SW480 (cell line): Measurements from ENCODE around the gene IQSEC1.

Source experiments
- DNase-seq: peaks from one replicate; pipeline ENCODE4 v3.0.0-alpha.2; 2016; ENCODE audit warnings: low spot score

IQSEC1 gene

DNA sequence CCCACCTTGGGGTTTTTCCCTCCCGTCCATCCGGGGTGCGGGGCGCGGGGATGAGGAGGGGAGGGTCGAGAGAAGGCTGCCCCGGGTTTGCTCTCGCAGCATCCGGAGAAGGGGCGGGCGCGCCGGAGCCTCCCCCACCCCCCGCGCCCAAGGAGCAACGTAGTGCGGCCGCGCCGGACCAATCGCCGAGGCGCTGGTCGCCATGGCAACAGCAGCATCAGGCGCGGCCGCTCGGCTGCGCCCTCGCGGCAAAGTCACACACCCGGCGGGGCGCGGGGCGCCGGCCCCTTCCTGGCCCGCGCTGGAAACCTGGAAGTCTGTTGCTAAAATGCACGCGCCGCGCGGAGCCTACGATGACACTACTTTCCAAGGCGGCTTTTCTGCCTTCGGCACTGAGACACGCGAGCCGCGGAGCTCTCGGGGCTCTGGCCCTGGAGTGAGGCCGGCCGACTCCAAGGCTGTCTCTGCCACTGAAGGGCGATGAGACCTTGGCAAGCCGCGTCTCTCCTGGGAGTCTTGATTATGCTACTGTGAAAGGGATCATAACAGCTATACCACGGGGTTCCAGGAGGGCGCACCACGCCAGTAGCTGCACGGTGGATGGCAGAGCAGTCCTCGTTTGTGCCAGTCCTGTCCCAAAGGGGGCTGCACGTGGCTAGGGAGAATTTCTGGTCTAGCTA is at the start of gene IQSEC1:
IQSEC1 (minus strand) TSS at position 104 of the 680 bp plus-strand sequence. CDS start 415 bp downstream, outside the sequence.
- no peak for DNase-seq

DNA sequence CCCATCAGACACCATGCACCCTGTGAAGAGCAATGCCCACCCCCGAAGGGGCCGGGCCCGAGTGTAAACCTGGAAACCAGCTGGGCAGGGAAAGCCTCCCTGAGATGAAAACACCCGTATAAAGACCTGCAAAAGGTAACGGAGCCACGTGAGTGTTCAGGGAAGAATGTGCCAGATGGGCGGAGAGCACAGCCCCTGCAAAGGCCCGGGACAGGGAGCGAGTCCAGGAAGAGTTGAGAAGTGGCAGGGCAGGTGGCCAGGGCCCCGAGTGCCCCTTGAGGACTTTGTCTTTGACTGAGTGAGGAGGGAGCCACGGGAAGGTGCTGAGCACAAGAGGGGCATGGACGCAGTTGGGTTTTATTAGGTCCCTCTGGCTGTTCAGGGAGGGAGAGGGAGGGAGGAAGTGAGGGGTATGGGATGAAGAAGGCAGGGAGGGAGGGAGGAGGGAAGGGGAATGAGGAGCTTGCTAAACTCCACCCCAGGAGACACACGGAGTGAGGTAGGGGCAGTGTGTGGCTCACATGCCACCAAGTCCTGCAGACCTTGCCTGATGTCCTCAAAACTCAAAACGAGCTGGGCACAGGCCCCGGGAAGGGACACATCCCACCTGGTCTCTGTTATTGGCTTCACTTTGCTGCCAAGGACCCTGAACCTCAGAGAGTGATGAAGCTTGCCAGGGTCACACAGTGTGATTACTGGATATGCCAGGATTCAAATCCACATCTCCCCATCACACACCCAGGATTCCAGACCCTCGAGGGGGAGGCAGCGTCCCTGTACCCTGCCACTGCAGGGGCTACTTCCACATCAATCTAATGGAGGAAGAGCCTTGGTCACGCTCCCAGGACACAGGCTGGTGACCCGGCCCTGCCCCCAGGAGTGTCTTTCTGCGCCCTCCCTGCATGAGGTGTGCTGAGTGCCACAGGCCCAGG is 49.1 kb upstream of the IQSEC1 start:
- no peak for DNase-seq

DNA sequence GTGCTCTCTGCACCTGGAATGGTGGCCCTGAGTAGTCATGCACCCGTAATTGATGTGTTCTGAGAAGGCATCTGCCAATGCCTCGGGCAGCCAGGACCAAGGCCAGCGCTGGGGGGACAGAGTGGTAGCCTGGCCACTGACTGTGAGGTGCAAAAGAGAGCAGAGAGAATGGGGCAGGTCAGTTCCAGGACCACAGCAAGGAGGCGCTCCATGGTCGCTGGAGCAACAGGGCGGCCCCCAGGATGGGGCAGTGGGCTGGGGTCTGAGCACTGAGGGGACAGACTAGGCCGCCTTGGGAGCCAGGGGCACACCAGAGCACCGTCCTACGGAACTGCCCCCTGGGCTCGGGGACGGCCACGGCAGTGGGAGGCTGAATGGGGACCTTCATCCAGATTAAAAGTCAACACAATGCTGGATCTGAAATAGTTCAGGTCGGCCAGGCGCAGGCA is 48.3 kb upstream of the IQSEC1 start:
- DNase-seq: no peak

DNA sequence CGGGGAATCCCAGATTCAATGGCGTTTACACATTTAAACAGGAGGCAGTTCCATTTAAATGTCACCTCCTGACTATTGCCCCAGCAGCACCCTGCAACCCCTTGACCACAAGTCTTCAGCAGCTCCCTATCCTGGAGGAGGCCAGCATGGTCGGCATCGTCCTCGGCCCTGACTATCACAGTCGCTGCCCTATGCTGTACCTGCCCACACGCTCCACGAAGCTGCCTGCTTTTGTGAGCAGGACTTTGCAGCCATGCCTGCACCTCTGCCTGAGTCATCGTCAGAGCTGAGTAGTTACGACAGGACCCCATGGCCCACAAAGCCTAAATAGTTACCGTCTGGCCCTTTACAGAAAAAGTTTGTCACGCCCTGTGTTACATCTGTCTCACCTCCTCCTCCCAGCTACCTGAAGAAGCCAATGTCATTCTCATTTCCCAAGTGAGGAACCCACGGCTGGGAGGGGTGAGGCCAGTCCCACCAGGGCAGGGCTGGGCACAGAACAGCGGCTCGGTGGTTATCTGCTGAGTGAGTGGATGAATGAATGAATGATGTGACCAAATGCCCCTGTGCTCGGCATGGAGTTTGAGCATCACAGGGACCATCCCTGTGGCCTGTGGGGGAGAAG is 47.8 kb upstream of the IQSEC1 start:
- no peak for DNase-seq

DNA sequence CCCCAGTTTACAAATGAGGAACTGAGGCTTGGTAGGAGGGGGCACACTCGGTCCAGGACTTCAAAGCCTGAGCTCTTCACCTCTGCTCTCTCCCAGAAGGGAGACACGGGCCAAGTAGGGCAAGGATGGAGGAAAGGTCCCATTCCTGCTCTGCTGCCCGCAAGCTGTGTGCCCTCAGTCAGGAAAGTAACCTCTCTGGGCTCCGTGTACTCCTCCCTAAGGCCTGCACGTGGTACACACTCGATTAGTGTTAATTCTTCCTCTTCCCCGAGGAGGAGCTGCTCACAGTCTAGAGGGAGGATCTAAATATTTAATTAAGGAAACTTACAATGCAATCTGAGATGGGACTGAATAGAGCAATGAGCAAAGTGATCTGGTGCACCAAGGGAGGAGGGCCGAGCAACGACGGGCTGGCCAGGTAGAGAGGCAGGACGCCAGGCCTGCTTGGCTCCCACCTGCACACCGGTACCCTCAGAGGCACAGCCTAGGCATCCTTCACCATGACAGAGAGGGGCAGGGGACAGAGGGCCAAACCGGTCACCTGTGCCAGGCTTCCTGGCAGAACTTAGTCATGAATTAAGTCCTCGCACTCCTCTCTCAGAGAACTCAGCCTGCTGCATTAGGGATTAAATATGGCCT is 47.2 kb upstream of the IQSEC1 start:
- DNase-seq: no peak

DNA sequence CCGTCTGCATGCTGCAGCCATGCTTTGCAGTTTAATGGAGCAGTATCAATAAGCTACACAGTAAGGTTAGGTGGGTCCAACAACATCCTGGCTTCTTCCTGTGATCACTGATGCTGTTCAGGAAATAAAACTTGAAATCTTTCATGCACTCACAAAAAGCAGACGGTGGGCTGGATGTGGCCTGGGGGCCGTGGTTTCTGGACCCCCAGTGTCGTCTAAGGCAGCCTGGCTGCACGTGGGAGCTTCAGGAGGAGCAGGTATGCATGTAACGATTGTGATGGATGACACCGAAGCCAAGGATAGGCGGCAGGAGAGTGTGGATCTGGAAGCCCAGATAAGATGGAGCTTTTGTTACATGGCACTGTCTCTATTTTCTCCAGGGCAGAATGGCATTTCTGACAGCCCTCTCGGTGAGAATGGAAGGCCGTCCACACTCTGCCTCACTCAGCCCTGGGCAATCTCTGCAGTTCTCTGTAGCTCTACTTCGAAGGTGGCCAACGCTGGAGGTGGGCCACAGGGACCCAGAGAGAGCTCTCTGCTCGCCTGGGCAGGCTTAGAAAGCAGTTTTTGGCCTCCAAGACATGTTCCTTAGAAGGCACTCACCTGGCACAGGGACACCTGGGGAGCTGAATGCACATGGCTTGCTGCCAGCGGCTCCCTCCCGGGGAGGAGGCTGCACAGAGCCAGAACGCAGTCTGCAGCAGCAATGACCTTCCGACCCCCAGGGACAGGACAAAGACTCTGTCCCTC is 46.4 kb upstream of the IQSEC1 start:
- no peak for DNase-seq

DNA sequence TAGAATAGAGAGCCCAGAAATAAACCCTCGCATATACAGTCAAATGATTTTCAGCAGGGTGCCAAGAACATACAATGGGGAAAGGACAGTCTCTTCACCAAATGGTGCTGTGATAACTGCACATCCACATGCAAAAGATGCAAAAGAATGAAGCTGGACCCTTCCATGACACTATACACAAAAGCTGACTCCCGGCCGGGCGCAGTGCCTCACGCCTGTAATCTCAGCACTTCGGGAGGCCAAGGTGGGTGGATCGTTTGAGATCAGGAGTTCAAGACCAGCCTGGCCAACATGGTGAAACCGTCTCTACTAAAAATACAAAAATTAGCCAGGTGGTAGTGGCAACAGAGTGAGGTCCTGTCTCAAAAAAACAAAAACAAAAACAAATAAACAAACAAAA is 43.2 kb upstream of the IQSEC1 start:
- DNase-seq: no peak

DNA sequence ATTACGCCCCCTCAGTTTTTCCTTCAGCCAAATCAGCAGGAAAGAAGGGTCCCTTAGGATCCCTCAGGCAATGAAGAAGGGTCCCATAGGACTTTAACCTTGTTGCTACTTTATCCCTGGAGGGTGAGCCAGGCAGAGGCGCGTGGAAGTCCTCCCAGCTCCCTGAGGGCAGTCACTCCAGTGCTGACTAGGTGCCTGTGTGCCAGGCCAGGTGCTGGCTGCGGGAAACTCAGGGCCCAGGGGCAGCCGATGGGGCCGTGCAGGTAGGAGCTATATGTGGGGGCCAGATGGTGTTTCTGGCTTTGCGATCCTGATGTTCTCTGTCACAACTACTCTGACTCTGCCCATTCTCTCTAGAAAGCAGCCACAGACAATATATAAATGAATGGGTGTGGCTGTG is 42.8 kb upstream of the IQSEC1 start:
- no peak for DNase-seq

DNA sequence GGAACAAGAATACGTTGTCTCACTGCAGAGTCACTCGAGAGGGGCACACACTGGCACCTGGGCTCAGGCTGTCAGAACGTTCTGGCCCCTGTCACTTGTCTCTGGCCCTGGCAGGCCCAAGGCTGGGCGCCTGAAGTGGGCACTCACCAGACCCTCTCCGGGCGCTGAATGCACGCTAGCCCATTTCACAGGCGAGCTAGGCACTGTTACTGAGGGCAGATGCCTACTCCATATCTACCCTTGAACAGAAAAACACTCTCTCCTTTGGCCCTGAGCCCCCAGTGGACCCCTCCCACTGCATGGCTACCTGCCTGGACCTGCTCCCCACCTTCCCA is 42.3 kb upstream of the IQSEC1 start:
- no peak for DNase-seq

DNA sequence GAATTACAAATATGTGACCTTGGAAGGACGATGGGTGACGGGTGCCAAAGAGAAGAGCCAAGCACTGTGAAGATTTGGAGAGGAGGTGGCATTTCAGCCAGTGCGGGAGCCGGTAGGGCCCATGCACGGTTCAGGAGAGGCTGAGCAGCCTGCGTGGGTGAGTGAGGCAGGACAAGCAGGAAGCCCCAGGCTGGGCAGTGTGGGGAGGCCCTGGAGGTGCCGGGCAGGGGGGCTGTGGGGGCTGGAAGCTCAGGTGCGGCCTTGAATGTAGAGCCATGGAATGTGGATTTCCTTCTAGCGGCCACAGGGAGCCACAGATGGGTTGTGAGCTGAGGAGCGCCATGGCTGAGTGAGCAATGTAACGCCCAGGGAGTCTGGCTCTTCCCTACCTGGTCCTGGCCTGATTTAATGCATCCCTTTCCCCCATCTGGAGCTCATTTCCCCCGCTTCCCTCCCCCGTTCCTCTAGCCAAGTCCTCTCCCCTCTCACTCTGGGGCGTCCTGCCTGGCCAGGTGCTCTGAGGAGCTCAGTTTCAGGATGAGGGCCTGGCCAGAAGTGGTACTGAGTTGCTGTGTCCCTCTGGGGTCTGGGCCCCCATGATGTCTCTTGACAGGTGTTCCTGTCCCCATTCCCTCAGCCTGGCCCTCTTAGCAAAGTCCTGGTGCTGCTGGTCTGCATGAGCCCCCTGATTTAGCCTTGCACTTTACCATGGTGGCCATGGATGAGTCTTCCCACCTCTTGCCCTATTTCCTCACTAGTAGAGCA is 41.8 kb upstream of the IQSEC1 start:
- no peak for DNase-seq

DNA sequence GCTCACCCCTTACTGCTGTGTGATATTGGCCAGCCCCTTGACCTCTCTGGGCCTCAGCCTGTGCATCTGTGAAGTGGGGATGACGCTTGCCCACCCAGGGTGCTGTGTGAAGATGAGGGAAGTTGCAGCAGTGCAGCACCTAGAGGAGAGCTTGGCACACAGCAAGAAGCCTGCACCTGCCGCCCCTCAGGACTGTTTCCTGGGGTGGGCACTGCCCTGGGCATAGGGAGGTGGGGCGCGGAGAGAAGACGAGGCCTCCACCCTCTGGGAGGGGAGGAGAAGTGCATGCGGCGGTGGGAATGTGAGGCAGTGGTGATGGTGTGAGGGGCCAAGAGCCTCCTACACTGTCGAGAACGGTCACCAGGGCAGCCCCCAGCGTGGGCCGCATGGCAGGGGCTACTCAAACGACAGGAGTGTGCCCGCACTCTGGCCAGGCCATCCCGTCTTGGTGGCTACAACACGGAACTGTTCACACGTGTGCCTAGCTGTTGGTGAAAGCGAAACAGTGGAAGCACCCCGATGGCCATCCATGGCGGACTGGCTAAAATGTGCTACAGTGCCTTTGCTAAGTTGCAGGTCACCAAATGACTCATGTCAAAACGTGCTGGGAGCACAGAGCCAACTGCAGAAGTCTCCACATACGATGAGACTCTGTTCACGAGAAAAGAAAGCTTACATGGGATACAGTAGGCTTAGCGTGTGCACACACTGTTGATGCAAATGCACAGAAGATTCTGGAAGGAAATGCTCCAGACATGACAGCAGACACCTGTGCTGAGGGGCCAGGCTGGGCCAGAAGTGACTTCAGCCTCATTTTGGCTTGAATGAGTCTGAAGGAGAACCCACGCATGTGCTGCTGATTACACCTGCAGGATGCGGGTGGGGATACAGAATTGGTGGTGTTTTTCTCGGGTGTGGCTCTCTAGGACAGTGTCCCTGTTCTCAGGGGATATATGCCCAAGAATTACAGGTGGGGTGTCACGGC is 40.4 kb upstream of the IQSEC1 start:
- no peak for DNase-seq

DNA sequence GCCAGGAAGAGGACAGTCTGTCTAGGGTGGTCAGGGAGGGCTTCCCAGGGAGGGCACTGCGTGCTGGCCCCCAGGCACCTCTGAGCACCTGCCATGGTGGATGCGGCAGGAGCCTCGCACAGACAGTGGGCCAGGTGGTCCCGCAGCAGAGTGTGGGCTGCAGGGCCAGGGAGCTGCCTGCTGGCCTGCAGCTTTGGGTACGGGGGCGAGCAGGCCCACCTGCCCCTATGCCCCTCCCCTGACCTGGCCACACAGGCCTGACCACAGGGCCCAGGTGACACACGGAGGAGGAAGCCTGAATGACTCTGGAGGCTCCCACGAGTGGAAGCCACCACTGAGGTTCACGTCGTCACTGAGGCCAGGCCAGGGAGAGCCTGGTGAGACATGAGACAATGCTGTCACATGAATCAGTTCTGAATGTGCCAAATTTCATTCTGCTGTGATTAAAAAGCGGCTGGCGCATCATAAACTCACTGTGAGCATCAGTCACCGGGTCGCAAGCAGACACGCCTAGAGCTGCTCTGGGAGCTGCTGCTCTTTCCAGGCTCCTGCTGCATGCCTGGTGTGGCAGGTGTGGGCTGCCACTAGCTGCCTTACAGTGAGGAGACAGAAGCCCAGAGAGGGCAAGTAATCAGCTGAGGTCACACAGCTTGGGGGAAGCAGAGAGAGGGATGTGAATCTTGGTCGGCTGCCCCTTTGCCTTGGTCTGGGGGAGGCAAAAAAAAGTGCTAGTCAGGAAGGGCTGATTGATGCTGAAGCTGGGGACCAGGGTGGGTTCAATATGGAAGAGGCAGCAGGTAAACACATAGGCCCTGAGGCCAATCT is 39.5 kb upstream of the IQSEC1 start:
- no peak for DNase-seq

DNA sequence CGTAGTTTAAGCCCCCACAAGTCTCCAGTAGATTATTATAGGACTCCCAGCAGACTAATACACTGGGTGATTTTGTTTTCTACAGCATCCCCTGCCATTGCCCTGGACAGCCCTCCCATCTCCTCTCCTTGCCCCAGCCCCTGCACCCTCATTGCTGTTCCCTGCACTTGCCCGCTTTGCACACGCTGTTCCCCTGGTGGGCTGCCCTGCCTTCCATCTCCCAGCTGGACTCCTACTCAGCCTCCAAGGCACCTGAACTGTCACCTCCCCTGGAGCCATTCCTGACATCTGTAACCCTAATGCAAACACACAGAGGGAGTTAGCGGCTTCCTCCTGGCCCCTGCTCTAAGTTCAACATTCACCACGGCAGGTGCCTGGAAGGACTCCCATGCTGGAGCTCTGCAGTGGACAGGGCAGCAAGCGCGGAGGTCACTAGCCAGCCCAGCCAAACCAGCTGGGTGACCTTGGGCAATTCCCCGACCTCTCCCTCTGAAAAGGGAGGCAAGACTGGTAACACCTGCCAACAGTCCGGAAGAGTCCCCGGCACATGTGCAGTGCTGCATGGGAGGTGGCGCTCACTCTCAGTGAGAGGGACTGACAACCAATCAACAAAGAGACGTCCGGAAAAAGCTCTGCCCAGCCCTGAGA is 38.8 kb upstream of the IQSEC1 start:
- no peak for DNase-seq

DNA sequence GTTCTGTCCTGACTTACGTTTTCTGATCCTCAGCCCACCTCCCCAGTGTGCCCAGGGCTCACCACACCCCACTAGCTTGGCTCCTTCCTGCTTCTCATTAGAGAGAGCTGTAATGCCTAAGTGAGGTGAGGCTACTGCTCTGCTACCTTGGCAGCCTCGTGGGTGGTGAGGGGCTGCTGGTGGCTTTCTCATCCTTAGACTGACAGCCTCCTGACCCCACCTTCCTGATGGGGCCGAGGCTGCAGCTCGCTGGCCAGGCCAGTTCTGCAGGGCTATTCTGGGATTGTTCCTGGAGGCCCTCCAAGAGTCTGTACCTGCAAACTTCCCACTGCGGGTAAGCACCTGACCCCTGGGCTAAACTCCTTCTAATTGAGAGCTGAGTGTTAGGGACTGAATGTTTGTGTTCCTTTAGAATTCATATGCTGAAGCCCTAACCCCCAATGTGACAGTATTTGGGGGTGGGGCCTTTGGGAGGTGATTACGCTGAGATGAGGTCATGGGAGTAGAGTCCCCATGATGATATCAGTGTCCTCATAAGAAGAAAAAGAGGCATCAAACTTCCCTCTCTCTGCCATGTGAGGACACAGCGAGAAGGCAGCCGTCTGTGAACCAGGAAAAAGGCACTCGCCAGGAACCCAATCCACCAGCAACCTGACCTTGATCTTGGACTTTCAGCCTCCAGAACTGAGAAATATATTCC is 38.1 kb upstream of the IQSEC1 start:
- no peak for DNase-seq

DNA sequence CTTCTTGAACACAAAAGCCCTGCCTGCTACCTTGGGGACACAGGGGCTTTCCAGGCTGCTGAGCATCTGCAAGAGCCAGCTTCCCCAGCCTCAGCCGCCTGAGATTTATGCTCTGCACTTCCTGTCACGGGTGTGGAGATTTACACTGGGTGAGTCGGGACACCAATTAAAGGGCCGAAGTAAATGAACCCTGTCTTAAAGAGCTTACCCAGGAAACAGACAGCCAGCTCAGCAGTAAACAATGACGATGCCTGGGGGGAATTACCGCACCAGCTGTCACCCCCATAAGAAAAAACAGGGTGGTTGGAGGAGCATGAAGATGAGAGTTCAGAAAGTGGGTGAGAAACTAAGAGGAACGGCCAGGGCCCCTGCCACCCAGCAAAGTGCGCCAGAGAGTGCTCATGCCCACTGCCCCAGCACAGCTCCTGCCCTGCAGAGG is 37.5 kb upstream of the IQSEC1 start:
- no peak for DNase-seq

DNA sequence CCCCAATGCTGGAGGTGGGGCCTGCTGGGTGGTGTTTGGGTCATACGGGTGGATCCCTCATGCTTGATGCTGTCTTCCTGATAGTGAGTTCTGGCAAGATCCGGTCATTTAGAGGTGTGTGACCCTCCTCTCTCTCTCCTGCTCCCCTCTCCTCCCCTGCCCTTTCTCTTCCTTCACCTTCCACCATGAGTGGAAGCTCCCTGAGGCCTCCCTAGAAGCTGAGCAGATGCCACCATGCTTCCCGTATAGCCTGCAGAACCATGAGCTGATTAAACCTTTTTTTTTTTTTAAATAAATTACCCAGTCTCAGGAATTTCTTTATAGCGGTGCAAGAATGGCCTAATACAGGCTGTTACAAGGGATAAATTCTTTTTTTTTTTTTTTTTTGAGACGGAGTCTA is 36.3 kb upstream of the IQSEC1 start:
- DNase-seq: no peak

DNA sequence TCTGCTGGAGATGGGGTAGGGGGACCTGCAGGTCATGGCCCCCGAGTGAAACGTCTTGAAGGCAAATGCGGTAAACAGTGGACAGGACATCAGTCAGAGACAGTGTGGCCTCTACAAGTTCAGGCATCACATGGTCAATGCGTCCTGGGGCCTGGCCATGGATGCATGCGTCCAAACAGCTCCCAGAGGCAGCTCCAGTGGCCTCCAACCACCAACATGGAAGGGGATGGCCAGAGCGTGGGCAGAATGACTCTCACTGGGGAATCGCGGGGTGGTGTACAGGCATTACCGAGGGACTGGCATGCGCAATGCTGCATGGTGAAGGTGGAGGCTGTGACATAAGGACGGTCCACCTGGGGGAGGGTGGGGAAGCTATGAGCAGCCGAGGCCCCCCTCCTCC is 35.6 kb upstream of the IQSEC1 start:
- DNase-seq: no peak

DNA sequence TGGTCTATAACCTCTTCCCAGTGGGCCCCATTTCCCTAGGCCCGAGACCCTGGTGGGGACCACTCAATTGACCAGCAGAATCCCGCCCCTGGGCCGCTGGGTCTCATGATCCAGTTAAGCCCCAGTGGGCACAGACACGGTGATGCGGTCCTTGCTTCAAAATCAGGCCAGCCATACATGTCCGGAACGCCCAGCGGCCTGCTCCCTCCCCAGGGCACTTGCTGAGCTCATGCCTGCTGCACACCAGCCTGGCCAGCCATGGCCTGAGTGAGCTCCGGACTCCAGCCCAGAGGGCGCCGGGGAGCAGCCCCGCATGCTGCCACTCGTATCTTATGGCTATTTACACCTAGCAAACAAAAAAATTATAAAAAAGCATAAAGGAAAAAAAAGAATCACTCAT is 34.4 kb upstream of the IQSEC1 start:
- DNase-seq: no peak
